BE2C (cell line): ENCODE data around the gene TBC1D22A.

Experiments used
- DNase-seq: peaks from one replicate; pipeline ENCODE4 v3.0.0-alpha.2; 2020
- H3K27me3 ChIP-seq: fragments of 250-450 bp; sonication (Bioruptor Pico); 2 replicates; pipeline ENCODE4 v1.5.1; 2020; ENCODE audit warnings: mild to moderate bottlenecking
- H3K36me3 ChIP-seq: fragments of 250-450 bp; sonication (Bioruptor Pico); 2 replicates; pipeline ENCODE4 v1.5.1; 2020; ENCODE audit warnings: mild to moderate bottlenecking
- H3K4me1 ChIP-seq: fragments of 250-450 bp; sonication (Bioruptor Pico); 2 replicates; pipeline ENCODE4 v1.5.1; 2020
- H3K4me3 ChIP-seq: 2 replicates; pipeline ENCODE4 v1.5.1; 2011; ENCODE audit warnings: low read depth, low read length
- H3K9me3 ChIP-seq: fragments of 250-450 bp; sonication (Bioruptor Pico); 2 replicates; pipeline ENCODE4 v1.5.1; 2020
- TF ChIP-seq, protein P1 (sequence below): IDR thresholded peaks from 2 replicates; pipeline ENCODE4 v1.5.1; 2012; ENCODE audit warnings: mild to moderate bottlenecking, low read depth, low read length

TBC1D22A gene

GRCh38 chr22:46793497-46793896, 31.0 kb downstream of the TBC1D22A start:
- H3K9me3 ChIP-seq, result no peaks in the 10 kb centered on the region
- DNase-seq, result no peak
- peaks cover 13% of the 10 kb centered on the region; the same call in 1 of the 2 replicates for H3K36me3 ChIP-seq
- TF ChIP-seq, protein P1, sequence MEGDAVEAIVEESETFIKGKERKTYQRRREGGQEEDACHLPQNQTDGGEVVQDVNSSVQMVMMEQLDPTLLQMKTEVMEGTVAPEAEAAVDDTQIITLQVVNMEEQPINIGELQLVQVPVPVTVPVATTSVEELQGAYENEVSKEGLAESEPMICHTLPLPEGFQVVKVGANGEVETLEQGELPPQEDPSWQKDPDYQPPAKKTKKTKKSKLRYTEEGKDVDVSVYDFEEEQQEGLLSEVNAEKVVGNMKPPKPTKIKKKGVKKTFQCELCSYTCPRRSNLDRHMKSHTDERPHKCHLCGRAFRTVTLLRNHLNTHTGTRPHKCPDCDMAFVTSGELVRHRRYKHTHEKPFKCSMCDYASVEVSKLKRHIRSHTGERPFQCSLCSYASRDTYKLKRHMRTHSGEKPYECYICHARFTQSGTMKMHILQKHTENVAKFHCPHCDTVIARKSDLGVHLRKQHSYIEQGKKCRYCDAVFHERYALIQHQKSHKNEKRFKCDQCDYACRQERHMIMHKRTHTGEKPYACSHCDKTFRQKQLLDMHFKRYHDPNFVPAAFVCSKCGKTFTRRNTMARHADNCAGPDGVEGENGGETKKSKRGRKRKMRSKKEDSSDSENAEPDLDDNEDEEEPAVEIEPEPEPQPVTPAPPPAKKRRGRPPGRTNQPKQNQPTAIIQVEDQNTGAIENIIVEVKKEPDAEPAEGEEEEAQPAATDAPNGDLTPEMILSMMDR, result no peak
- H3K4me3 ChIP-seq, result no peak overlapping the region
- H3K27me3 ChIP-seq, result no peaks in the 10 kb centered on the region
- no peaks in the 10 kb centered on the region; the same call in 1 of the 2 replicates for H3K4me1 ChIP-seq

DNA sequence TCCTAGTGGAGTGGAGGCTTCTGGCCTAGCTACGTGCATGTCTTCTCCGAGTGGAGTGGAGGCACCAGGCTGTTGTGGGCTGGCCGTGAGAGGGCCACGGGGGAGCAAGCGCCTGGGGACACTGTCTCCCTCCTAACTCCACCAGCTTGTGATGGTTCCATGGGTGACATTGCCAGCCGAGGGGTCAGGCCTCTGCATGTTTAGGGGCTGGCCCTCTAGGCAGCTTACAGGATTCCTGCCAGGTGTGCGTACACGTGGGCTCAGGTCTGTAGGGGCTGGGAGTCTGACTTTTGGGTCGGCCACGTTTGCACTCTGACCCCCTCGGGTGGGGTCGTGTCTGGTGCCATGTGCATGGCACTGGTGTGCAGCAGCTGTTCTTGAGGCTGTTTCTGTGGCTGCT, 31.6 kb downstream of the TBC1D22A start:
- Histone ChIP-seq H3K36me3 (peaks cover 13% of the 10 kb centered on the region; the same call in 1 of the 2 replicates), H3K4me3 (no peak overlapping the region), H3K9me3 (no peaks in the 10 kb centered on the region), H3K4me1 (no peaks in the 10 kb centered on the region; the same call in 1 of the 2 replicates), H3K27me3 (no peaks in the 10 kb centered on the region)
- DNase-seq, result no peak
- TF ChIP-seq, protein P1, result no peak

DNA sequence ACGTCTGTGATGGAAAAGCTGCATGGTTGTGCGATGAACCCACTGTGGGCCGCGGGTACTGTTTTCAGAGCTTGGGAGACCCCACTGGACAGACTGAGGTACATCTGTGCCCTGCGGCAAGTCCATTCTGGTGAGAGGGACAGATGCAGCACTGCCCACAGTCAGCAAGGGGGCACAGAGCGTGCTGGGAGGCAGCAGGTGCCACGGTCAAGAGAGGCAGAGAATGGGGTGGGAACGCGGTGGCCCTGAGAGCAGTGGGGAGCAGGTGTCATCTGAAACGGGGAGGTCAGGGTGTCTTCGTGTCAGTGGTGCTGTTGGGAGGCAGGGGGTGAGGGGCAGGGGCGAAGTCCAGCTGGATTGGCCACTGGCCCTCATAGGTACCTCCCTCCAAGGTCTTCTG, 32.0 kb downstream of the TBC1D22A start:
- no peaks in the 10 kb centered on the region; the same call in 1 of the 2 replicates for H3K4me1 ChIP-seq
- DNase-seq, result no peak
- no peaks in the 10 kb centered on the region for H3K27me3 ChIP-seq
- no peak overlapping the region for H3K4me3 ChIP-seq
- H3K36me3 ChIP-seq, result peaks cover 13% of the 10 kb centered on the region; the same call in 1 of the 2 replicates
- TF ChIP-seq, protein P1, result no peak
- H3K9me3 ChIP-seq, result no peaks in the 10 kb centered on the region

DNA sequence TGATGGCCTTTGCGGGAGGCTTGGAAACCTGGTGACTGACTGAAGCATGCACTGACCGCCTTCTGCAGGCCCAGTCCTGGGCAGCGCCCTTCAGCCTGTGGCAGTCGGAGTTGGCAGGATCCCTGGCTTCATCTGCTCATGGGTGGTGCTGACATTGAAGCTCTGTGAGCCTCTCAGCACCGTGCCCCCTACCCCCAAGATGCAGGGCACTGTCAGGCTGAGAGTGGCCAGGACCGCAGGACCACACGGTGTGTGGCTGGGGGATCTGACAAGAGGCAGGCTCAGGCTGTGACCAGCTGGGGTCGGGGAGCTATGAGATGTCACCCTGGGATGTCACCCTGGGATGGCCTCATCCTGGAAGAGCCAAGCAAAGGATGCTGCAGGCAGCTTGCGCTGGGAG, 32.7 kb downstream of the TBC1D22A start:
- no peaks in the 10 kb centered on the region for H3K9me3 ChIP-seq
- no peak for DNase-seq
- TF ChIP-seq, protein P1, result no peak
- no peaks in the 10 kb centered on the region for H3K27me3 ChIP-seq
- H3K36me3 ChIP-seq, result peaks cover 13% of the 10 kb centered on the region; the same call in 1 of the 2 replicates
- no peaks in the 10 kb centered on the region; the same call in 1 of the 2 replicates for H3K4me1 ChIP-seq
- H3K4me3 ChIP-seq, result no peak overlapping the region

DNA sequence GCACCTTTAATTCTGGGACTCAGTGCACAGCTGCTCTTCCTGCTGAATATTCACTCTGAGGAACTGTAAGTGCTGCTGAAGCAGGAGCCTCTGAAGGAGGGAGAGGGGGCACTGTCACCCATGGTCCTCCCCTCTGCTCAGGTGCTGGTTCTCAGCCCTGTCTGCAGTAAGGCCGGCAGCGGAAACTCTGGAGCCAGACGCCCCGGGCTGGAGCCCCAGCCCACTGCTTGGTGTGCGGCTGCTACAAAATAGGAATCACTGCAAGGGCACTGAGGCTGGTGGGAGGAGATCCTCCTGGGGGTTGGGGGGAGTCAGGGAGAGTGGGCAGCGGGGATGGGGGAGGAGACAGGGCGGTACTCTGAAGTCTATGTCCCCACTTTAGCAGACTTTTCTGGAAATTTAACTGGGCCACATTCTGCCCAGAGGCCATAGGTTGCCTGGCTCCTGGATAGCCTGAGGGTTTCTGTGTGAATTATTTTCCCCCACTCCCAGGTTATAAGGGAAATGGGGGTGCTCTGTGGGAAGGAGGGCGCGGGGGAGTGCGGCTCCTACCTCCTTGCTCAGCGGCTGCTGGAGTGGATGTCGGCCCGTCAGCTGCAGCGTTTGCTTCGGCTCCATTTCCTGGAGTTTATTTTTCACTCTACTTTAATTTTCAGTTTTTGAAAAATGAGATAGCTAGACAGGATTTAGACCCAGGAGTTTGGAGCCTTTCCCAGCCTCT, 33.6 kb downstream of the TBC1D22A start:
- no peaks in the 10 kb centered on the region for H3K9me3 ChIP-seq
- no peaks in the 10 kb centered on the region; the same call in 1 of the 2 replicates for H3K4me1 ChIP-seq
- H3K36me3 ChIP-seq, result peaks cover 13% of the 10 kb centered on the region; the same call in 1 of the 2 replicates
- no peaks in the 10 kb centered on the region for H3K27me3 ChIP-seq
- no peak for DNase-seq
- H3K4me3 ChIP-seq, result no peak overlapping the region
- TF ChIP-seq, protein P1, result no peak

DNA sequence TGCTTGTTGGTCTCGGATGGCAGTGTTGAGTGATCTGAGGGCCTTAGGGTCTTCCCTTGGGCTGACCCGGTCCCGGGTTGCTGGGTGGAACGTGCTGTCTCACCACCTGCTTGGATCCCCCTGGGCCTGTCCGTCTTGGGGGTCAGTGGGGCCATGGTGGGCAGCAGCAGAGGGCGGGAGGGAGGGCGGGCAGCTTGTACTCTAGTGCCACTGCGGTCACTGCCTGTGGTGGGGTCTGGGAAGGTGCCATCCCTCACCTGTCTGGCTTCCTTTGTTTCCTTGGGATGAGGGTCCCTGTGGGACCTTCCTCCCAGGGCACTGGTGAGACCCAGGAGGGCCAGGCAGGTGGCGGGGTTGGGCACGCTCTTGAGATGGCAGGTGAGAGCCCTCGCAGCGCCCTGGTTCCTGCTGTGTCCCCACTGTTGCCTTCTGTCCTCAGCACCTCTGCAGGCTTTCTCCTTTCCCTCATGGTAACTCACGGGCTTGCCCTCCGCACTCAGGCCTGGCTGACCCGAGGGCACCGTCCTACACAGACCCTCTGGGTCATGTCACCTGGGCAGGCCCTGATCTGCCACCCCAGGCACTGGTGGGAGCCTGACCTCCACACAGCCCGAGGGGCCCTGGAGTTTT, 34.2 kb downstream of the TBC1D22A start:
- no peak for DNase-seq
- Histone ChIP-seq H3K27me3 (no peaks in the 10 kb centered on the region), H3K36me3 (peaks cover 13% of the 10 kb centered on the region; the same call in 1 of the 2 replicates), H3K4me3 (no peak overlapping the region), H3K4me1 (no peaks in the 10 kb centered on the region), H3K9me3 (no peaks in the 10 kb centered on the region)
- TF ChIP-seq, protein P1, result no peak
